GM19463 (cell line): ENCODE data around the gene NUAK2.
A peak's percentile ranks its signal among the peaks of the same experiment; 100 is the strongest.
"Not testable (repeated sequence)": the region's sequence is repeated elsewhere in the genome, so short reads cannot be mapped to it uniquely, and the experiment has no call there.

ENCODE experiments used
- ATAC-seq: cut with Tn5 transposase; IDR thresholded peaks from one replicate; pipeline ENCODE4 v1.9.1; 2021; ENCODE audit warnings: mild to moderate bottlenecking, moderate library complexity; ENCODE audit not compliant: unreplicated experiment

Gene NUAK2

DNA sequence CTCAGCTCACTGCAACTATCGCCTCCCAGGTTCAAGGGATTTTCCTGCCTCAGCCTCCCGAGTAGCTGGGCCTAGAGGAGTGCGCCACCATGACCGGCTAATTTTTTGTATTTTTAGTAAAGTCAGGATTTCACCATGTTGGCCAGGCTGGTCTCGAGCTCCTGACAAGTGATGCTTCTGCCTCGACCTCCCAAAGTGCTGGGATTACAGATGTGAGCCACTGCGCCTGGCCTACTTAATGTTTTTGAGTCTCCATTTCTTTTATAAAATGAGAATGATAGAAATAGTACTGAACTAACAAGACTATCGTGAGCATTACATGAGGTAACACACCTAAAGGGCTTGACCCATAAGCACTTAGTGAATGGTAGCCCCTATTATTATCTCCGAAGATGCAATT, 21.4 kb downstream of the NUAK2 start:
- no peak for ATAC-seq

DNA sequence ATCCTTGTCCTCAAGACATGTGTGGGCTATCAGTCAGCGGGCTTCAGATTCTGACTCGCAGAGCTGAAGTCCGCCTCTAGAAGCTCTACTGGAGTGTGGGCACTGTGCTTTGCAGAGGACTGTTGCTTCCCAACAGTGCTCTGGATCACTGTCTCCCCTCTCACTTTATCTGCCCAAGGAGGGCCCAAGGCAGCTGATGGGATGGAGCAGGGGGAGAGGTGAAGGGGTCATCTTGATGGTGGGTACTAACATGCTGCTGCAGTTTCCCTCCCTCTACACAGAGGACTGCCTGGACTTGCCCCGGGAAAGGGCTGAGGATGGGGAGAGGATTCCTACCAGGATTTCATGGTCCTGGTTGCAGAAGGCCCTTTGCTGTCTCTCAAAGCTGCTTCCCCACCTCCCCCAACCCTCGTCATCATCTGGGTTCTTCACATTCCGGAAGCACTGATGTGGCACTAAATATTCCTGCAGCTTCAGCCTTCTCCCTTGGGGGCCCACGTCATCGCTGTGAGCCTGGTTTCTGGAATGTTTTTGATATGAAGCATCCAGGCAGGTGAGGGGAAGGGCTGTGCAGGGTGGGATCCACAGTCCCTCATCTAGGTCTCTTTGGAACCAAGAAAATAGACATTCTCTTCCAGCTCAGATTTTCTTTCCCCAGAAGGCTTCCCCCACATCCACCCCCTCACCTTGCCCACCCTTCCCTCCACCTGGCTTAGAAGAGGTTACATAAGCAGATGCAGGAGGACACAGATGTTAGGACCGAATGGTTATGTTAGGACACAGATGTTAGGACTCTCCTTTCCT, 23.2 kb downstream of the NUAK2 start:
- no peak for ATAC-seq

DNA sequence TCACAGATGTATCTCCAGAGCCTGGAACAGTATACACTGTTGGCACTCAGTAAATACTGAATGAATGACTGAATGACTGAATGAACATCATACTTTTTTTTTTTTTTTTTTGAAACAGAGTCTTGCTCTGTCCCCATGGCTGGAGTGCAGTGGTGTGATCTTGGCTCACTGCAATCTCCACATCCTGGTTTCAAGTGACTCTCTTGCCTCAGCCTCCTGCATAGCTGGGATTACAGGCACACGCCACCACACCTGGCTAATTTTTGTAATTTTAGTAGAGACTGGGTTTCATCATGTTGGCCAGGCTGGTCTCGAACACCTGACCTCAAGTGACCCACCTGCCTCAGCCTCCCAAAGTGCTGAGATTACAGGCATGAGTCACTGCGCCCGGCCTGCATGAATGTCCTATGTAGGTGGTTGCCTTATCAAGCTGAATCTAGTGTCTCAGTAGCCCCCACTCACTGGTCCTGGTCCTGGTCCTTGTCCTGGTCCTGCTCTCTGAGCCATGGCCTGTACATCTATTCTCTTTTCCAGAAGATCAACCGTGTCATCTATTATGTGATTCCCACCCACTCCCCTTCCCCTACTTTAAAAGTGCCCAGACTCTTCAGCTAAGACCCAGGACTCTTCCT, 23.9 kb downstream of the NUAK2 start:
- ATAC-seq = not testable (repeated sequence)

DNA sequence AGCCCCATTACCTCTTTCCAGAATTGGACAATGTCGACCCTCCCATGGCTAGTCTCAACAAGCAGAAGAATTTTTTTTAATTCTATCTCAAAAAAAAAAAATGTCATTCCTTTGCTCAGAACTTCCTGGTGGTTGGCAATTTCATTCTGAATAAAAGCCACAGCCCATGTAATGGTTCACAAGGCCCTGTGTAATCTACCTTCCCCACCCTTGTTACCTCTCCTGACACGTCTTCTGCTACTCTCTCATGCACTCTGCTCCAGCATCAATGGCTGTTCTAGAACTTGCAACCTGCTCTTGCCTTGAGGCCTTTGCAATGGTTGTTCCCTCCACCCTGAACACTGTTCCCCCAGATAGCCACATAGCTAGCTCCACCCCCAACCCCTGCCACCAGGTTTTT, 25.4 kb downstream of the NUAK2 start:
- ATAC-seq = no peak

DNA sequence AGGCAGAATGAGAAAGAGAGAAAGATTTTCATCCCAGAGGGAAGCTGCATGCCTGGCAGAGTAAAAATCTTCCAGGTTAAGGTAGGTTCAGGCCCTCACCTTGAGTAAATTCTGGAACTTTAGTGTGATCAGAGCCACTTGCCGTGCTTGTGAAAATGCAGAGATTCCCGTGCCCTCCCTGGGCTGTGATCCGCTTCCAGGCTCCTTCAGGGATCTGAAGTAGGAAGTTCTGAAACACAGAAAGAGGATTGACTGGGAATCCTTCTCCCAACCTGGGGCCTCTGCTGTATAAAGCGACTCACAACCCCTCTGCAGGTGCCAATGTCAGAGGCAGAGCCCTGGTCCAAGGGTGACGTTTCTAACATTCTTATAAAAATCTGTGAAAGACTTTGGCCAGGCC, 26.6 kb downstream of the NUAK2 start:
- ATAC-seq = no peak

DNA sequence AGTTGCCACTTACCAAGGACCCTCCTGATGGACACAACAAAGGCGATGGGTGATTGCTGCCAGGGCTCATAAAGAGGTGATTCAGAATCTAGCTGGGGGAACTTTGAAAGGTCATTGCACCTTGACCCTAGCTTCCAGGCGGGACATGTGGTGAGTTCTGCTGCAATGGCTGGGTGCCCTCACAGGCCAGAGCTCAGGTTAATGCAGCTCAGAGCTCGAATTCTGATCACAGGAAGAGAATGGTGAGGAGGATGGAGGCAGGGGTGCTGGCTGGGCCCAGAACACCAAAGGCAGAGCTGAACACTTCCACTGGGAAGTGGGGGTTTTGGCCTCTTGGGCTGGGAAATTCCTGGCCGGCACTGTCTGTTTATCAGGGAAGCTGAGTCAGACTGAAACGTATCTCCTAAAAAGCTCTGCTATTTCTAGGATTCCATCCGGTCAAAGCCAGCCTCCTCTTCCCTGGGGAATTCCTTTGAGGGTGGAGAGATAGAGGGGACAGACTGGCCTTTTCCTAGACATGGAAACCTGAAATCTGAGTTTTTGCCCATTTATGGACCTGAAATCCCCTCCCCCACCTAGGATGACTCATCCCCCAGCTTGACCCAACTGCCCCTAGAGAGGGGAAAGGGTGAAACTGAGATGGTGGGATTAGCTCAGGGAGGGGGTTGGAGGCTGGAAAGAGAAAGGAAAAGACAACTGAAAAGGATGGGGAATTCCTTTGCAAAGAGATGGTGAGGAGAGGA, 27.2 kb downstream of the NUAK2 start:
- no peak for ATAC-seq

DNA sequence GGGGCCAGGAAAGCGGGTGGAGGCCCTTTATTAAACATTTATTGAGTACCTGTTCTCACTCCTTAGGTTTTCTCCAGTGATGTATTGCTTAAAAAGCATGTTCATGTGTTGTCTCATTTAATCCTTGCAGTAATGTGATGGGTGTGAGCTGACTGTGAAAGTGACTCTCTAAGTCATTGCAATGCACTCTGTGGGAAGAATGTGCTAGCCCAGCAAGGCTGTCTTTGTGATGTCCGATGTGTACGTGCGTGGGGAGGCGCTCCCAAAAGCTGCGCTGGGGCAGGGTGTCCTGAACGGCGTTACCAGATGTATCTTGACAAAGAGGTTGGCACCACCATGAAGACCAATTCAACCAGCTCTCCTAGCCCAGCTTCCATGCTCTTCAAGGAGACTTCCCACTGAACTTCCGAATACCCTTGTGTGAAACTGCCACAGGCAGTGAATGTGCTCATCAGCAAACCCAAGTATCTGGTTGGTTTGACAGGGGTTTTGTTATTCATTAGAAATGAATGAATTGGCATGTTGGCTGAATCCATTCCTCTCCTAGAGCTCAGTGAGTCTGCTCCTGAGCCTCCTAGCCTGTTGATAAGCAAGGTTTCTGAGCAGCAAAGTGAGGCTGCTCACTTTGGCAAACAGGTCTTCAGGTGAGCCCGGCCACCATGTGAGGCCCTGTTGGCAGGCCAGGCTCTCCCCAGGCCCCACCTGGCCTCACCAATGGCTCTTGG, 28.0 kb downstream of the NUAK2 start:
- no peak for ATAC-seq

DNA sequence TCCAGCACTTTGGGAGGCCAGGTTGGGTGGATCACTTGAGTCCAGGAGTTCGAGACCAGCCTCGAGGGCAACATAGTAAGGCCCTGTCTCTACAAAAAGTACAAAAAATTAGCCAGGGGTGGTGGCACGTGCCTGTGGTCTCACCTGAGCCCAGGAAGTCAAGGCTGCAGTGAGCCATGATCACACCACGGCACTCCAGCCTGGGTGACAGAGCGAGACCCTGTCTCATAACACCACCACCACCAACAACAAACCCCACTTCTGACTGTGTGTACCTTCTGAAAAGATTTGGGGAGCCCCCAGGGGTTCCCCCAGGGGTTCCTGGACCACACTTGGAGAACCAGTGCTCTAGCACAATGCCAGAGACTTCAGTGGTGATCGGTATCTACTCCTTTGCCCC, 29.9 kb downstream of the NUAK2 start:
- no peak for ATAC-seq

DNA sequence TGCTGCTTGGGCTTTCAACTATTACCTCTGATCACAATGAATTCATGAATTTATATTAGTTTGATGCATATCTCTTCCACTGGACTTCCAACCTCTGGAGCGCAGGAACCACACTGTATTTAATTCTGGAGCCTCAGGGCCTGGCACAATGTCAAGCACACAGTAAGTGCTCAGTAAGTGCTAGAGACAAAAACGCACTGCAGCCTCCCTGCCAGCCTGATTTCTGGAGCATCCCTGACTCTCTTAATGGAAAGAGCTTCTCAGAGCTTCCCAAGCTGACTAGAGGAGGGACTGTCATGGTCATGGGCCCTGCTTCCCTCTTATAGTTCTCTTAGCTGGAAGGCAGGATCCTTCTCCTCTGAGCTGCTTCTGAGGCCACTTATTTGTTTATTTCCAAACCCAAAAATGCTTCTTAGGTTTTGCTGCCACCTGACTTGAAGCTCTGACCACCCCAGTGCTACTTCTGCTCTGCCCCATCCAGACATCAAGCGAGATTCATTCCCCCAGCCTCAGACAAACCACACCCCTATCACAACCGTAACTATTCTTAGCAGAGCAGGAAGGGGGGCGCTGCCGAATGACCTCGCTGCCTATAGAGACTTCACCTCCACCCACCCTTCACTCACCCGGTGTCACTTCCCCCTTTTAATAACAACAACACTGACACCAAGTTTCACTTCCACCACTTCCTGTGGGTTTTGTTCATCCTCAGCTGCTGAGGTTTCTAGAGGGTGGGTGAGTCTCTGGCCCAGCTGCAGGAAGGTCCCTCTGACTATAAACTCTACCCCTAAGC, 33.6 kb downstream of the NUAK2 start:
- ATAC-seq = peak; percentile 79

DNA sequence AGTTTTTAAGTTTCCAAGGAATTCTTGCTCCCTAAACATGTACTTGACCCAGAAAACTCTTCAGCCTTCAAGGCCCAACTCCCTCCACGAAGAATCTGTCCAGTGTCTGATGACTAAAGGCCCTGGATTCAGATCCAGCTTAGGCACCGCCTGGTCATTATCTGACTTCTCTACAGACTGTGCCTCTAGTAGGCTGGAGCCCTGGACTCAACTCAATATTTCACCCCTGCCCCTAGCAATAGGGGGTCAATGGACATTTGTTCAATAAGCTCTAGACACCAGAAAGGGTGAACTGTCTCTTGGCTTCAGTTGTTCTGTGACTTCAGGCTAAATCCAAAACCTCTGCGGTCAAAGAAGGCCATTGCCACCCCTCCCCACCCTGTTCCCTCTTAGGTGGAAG, 34.5 kb downstream of the NUAK2 start:
- no peak for ATAC-seq

DNA sequence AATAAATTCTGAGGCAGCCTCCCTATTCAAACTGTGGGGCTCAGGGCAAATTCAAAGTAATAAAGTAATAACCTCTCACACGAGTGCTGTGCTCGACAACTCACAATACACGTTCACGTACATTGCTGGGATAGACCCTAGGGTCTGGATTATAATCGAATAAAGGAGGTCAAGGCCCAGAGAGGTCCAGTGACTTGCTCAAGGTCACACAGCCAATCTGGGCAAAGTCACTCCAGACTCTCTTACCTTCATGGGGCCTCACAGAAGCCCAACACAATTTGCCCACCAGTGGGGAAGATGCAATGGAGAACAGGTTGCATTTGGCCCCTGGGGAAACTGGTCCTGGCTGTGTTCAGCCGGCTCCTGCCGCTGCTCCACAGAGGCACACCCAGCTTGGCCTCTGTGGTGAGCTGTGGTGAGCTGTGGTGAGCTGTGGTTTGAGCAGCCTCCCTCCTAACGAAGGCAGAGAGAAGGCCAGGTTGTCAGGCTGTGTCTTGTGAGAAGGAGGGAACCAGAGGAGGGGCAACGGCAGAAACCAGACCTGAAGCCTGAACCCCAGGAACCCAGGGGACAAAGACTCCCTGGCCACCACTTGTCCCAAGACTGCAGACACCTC, 35.1 kb downstream of the NUAK2 start:
- peak; percentile 29 for ATAC-seq

DNA sequence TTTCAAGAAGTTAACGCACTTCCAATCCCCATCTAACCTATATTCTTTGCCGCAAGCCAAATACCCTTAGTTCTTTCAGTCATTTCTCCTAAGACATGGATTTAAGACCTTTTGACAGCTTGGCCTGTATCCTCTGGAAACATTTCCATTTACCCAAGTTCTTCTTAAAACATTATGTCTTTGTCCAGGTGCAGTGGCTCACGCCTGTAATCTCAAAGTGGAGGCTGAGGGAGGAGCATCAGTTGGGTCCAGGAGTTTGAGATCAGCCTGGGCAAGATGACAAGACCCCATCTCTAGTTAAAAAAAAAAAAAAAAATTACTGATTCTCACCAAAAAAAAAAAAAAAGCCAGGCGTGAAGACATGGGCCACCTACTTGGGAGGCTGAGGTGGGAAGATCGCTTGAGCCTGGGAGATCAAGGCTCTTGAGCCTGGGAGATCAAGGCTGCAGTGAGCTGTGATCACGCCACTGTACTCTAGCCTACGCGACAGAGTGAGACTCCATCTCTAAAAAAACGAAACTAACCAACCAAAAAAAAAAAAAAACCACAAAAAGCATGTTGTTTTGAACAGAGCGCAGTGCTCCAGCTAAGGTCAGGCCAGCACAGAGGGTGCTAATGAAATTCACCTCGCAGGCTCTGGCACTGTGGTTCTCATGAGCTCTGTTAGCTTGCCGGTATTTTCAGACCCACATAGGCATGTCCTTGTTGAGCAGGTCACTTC, 36.0 kb downstream of the NUAK2 start:
- ATAC-seq = peak; percentile 31

DNA sequence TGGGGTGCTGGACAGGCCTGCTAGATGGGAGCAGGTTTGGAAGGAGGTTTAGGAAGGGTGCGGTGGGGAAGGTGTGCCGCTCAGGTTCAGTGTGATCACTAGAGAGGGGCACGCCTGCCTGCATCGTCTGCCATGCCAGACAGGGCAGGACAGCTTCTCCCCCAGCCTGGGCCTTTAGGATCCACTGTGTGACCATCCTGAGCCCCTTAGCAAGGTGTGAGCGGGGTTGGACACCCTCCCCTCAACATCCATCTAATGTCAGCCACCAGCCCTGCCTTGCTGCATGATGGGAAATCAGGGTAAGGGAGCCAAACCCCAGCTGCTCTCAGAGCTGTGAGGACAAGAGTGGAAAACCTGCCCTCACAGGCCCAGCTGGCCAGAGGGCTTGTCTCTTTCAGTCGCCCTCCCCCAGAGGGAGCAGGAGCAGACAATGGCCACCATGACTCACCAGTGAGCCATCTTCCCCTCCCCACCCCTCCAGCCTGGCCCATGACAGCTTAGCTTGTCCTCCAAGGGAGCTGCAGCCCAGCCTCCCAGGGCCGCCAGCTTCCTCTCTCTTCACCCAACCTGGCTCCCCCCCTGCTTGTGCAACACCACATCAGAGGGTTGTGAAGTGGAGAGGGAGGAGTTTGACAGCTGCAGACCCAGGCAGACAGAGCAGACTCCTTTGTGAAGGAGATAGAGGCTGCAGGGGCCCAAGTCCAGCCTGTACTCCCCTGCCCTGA, 37.0 kb downstream of the NUAK2 start:
- ATAC-seq = no peak

DNA sequence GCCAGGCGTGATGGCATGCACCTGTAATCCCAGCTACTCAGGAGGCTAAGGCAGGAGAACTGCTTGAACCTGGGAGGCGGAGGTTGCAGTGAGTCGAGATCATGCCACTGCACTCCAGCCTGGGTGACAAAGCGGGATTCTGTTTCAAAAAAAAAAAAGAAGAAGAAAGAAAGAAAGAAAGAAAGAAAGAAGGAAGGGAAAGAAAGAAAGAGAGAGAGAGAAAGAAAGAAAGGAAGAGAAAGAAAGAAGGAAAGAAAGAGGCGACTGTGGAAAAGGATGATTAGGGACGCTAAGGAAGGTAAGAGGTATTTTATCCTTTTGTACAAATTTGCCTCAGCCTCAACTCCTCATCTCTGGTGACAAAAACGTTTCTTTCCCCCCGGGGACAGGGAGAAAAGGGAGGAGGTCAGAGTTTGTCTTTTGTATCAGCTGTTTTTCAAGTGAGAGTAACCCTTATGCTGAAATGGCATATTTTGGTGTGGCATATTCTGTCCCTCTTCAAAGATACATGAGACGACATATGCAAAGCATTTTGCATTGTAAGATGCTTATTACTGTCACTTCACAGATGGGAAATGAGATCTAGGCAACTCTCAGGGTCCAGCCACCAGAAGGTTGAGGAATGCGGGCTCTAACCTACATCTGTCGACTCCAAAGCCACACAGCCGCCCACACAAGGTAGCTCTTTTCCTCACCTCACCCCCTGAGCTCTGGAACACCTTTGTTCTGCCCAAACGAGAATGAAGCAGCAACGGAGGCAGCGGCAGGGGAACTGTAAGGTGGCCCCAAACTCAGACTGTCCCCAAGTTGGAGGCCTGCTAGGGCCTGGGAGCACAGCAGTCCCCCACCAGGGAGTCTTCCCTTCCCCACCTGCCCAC, 38.0 kb downstream of the NUAK2 start:
- ATAC-seq = no peak

DNA sequence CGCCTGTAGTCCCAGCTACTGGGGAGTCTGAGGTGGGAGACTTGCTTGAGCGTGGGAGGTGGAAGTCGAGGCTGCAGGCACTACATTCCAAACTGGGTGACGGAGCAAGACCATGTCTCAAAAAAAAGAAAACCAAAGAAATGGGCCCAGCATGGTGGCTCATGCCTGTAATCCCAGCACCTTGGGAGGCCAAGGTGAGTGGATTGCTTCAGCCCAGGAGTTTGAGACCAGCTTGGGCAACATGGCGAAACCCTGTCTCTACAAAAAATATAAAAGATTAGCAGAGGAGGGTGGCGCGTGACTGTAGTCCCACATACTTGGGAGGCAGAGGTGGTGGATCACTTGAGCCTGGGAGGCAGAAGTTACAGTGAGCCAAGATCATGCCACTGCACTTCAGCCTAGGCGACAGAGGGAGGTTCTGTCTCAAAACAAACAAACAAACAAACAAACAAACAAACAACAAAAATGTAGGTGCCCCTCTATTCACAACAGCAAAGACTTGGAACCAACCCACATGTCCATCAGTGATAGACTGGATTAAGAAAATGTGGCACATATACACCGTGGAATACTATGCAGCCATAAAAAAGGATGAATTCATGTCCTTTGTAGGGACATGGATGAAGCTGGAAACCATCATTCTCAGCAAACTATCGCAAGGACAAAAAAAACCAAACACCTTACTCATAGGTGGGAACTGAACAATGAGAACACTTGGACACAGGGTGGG, 40.7 kb downstream of the NUAK2 start:
- not testable (repeated sequence) for ATAC-seq

DNA sequence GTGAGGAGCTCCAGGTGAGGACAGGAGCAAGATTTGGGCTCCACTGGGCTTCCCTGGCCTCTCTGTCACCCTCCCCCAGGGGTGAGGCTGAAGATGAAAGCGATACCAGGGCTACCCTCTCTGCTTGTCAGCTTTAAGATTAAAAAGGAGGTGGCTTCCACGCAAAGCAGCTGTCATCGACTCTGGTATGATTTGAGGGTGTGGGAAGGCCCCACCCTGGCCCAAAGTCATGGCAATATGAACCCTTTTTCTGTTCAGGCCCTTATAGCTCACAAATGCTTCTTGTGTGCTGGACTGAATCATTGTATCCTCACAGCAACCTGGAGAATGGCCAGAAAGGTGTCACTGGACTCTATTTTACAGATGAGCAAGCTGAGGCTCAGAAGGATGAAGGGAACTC, 41.6 kb downstream of the NUAK2 start:
- ATAC-seq = no peak

DNA sequence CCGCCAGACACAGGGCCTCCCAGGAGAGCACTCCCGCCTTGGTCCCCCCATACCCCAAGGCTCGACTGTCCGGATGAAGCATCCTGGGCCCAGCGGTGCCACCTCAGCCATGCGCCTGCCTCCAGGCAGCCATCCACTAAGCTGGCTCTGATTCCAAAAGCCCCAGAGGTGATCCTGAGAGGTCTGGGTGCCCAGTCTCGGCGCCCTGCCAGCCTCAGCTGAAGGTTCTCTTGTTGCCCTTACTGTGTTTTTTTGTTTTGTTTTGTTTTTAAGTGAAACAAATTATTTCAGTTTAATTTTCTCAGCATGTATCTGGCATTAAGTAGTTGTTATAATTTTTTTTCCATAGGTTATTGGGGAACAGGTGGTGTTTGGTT, 44.9 kb downstream of the NUAK2 start:
- no peak for ATAC-seq
